Mesenchymal stem cell (in vitro differentiated cells and primary cell): Measurements from ENCODE around the gene GGTLC2.
"Not testable (repeated sequence)": the region's sequence is repeated elsewhere in the genome, so short reads cannot be mapped to it uniquely, and the experiment has no call there.

Experiments used
- DNase-seq: peaks from one replicate; pipeline ENCODE4 v3.0.0-alpha.2; 2013
- H2AFZ ChIP-seq: one replicate; pipeline ENCODE4 v1.6.1; 2013; ENCODE audit warnings: low read depth, mild to moderate bottlenecking, control low read depth, inconsistent platforms, low read length, moderate library complexity
- H2AK5ac ChIP-seq: 2 replicates; pipeline ENCODE4 v1.6.1; 2013; ENCODE audit warnings: low read length, moderate library complexity, mild to moderate bottlenecking, inconsistent platforms; ENCODE audit not compliant: severe bottlenecking
- H2BK120ac ChIP-seq: one replicate; pipeline ENCODE4 v1.6.1; 2013; ENCODE audit warnings: low read depth, mild to moderate bottlenecking, inconsistent platforms, low read length, moderate library complexity
- H2BK12ac ChIP-seq, 2 experiments: one replicate each; pipeline ENCODE4 v1.6.1; 2013; ENCODE audit warnings: inconsistent platforms in 2 of 2, low read length in 2 of 2, mild to moderate bottlenecking in 2 of 2, moderate library complexity in 2 of 2, control low read depth in 1 of 2
- H2BK15ac ChIP-seq: one replicate; pipeline ENCODE4 v1.6.1; 2013; ENCODE audit warnings: mild to moderate bottlenecking, low read depth, inconsistent platforms; ENCODE audit not compliant: poor library complexity, severe bottlenecking
- H2BK5ac ChIP-seq: 2 replicates; pipeline ENCODE4 v1.6.1; 2013; ENCODE audit warnings: low read depth, mild to moderate bottlenecking, low read length, control low read depth, inconsistent platforms; ENCODE audit not compliant: poor library complexity, severe bottlenecking
- H3K14ac ChIP-seq, 2 experiments: one replicate each; pipeline ENCODE4 v1.6.1; 2013; ENCODE audit warnings: inconsistent platforms in 2 of 2, low read length in 2 of 2, control low read depth in 1 of 2, mild to moderate bottlenecking in 1 of 2, moderate library complexity in 1 of 2
- H3K18ac ChIP-seq, 2 experiments: one replicate each; pipeline ENCODE4 v1.6.1; 2013; ENCODE audit warnings: inconsistent platforms in 2 of 2, low read length in 2 of 2, control low read depth in 1 of 2, low read depth in 1 of 2, mild to moderate bottlenecking in 1 of 2
- H3K23ac ChIP-seq, 2 experiments: one replicate each; pipeline ENCODE4 v1.6.1; 2013; ENCODE audit warnings: inconsistent platforms in 2 of 2, low read length in 2 of 2, mild to moderate bottlenecking in 2 of 2, moderate library complexity in 2 of 2, control low read depth in 1 of 2
- H3K27ac ChIP-seq: 2 replicates; pipeline ENCODE4 v1.5.1; 2013; ENCODE audit warnings: mild to moderate bottlenecking, moderate library complexity, low read length, control low read depth, inconsistent platforms; ENCODE audit not compliant: poor library complexity, severe bottlenecking
- H3K27me3 ChIP-seq, 2 experiments: 2 replicates each; pipeline versions ENCODE4 v1.6.1 to v1.7.0; 2013; ENCODE audit warnings: low read length in 2 of 2, mild to moderate bottlenecking in 2 of 2, moderate library complexity in 2 of 2, control low read depth in 1 of 2, inconsistent platforms in 1 of 2; ENCODE audit not compliant: control insufficient read depth in 1 of 2, insufficient read depth in 1 of 2
- H3K36me3 ChIP-seq, 2 experiments: 2 replicates each; pipeline versions ENCODE4 v1.6.1 to v1.7.0; 2013; ENCODE audit warnings: low read length in 2 of 2, control low read depth in 1 of 2, inconsistent platforms in 1 of 2, low read depth in 1 of 2, mild to moderate bottlenecking in 1 of 2; ENCODE audit not compliant: insufficient read depth in 2 of 2, control insufficient read depth in 1 of 2
- H3K4ac ChIP-seq, 2 experiments: one replicate each; pipeline ENCODE4 v1.6.1; 2013; ENCODE audit warnings: inconsistent platforms in 2 of 2, low read length in 2 of 2, mild to moderate bottlenecking in 2 of 2, moderate library complexity in 2 of 2, control low read depth in 1 of 2, low read depth in 1 of 2
- H3K4me1 ChIP-seq: 2 replicates; pipeline ENCODE4 v1.6.1; 2013; ENCODE audit warnings: low read depth, low read length, control low read depth; ENCODE audit not compliant: control insufficient read depth, insufficient read depth
- H3K4me2 ChIP-seq: 2 replicates; pipeline ENCODE4 v1.6.1; 2013; ENCODE audit warnings: low read length, mild to moderate bottlenecking, inconsistent platforms; ENCODE audit not compliant: poor library complexity, severe bottlenecking
- H3K4me3 ChIP-seq, 2 experiments: 2 replicates each; pipeline versions ENCODE4 v1.5.1 to v1.7.0; 2013; ENCODE audit warnings: low read length in 2 of 2, mild to moderate bottlenecking in 2 of 2, control low read depth in 1 of 2, low read depth in 1 of 2; ENCODE audit not compliant: insufficient read depth in 1 of 2
- H3K79me1 ChIP-seq: replicated peaks from 2 replicates; pipeline ENCODE4 v1.6.1; 2013; ENCODE audit warnings: mild to moderate bottlenecking, control low read depth, low read length, inconsistent platforms; ENCODE audit not compliant: poor library complexity, severe bottlenecking
- H3K9ac ChIP-seq: 2 replicates; pipeline ENCODE4 v1.7.0; 2013; ENCODE audit warnings: mild to moderate bottlenecking, low read length, moderate library complexity
- H3K9me3 ChIP-seq: 2 replicates; pipeline ENCODE4 v1.7.0; 2013; ENCODE audit warnings: mild to moderate bottlenecking, low read length; ENCODE audit not compliant: control insufficient read depth
- H4K8ac ChIP-seq: one replicate; pipeline ENCODE4 v1.6.1; 2013; ENCODE audit warnings: inconsistent platforms, mild to moderate bottlenecking, low read length, moderate library complexity
- H4K91ac ChIP-seq: one replicate; pipeline ENCODE4 v1.6.1; 2013; ENCODE audit warnings: mild to moderate bottlenecking, low read length, inconsistent platforms
- WGBS: methylation state at CpG from one replicate; pipeline ENCODE4 v1.1.7; 2013; ENCODE audit warnings: mixed read lengths; 5-methylcytosine and 5-hydroxymethylcytosine counted together

GGTLC2 gene

DNA sequence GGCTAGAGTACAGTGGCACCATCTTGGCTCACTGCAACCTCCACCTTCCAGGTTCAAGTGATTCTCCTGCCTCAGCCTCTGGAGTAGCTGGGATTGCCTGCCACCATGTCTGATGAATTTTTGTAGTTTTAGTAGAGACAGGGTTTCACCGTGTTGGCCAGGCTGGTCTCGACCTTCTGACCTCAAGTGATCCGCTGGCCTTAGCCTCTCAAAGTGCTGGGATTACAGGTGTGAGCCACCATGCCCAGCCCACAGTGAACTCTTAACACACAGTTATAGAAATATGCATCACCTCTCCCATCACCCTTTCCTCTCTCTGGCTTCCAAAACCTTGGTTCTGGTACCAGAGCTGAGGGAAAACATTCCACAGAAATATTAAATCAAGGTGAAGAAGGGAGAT lies 36.4 kb upstream of the GGTLC2 start:
- peaks cover 0 to 42% of the 10 kb centered on the region in 2 experiments for H3K27me3 ChIP-seq

DNA sequence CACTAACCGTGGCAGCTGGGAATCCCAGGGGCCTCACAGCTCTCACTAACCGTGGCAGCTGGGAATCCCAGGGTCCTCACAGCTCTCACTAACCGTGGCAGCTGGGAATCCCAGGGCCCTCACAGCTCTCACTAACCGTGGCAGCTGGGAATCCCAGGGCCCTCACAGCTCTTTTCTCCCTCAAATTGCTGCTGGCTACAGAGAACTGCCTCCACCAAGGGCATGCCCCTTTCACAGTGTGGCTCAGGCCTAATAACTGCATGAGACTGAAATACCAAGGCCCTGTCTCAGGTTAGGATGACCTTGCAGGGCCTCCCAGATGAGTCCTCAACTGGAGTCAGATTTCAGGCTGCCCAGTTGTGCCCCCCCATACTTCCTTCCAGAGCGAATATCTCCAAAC lies 35.1 kb upstream of the GGTLC2 start:
- DNase-seq = no peak
- H4K91ac ChIP-seq = no peak overlapping the region
- no peak overlapping the region for H2AK5ac ChIP-seq
- H3K4me3 ChIP-seq = no peak overlapping the region
- WGBS = 77% methylated on average over 5 of the region's 5 CpGs
- no peak overlapping the region for H2AFZ ChIP-seq
- no peaks in the 10 kb centered on the region for H3K4me1 ChIP-seq
- H2BK12ac ChIP-seq = no peak overlapping the region
- no peaks in the 10 kb centered on the region for H3K79me1 ChIP-seq
- no peak overlapping the region for H3K4me2 ChIP-seq
- H2BK5ac ChIP-seq = no peak overlapping the region
- H3K18ac ChIP-seq = no peak overlapping the region
- no peak overlapping the region for H3K4ac ChIP-seq
- no peak overlapping the region for H3K9ac ChIP-seq
- no peak overlapping the region for H3K23ac ChIP-seq
- H3K27ac ChIP-seq = no peak overlapping the region
- peaks cover 0 to 40% of the 10 kb centered on the region in 2 experiments for H3K27me3 ChIP-seq
- H3K14ac ChIP-seq = no peak overlapping the region
- H2BK15ac ChIP-seq = no peak overlapping the region
- H4K8ac ChIP-seq = no peak overlapping the region
- no peaks in the 10 kb centered on the region for H3K36me3 ChIP-seq
- peaks cover 3% of the 10 kb centered on the region for H3K9me3 ChIP-seq
- no peak overlapping the region for H2BK120ac ChIP-seq

More for the DNA sequence above, 36.4 kb upstream of the GGTLC2 start:
- H3K36me3 ChIP-seq, H3K27ac ChIP-seq, H4K91ac ChIP-seq, H2BK120ac ChIP-seq, H4K8ac ChIP-seq, H3K23ac ChIP-seq, H3K4me1 ChIP-seq, DNase-seq, H3K14ac ChIP-seq, H3K4me2 ChIP-seq, H2BK12ac ChIP-seq, H2AK5ac ChIP-seq, H3K4ac ChIP-seq, H3K79me1 ChIP-seq, H3K4me3 ChIP-seq, H2BK15ac ChIP-seq, H3K18ac ChIP-seq, H3K9ac ChIP-seq, H2BK5ac ChIP-seq, H2AFZ ChIP-seq, H3K9me3 ChIP-seq: not testable (repeated sequence)
- 67% methylated on average over 3 of the region's 3 CpGs for WGBS

DNA sequence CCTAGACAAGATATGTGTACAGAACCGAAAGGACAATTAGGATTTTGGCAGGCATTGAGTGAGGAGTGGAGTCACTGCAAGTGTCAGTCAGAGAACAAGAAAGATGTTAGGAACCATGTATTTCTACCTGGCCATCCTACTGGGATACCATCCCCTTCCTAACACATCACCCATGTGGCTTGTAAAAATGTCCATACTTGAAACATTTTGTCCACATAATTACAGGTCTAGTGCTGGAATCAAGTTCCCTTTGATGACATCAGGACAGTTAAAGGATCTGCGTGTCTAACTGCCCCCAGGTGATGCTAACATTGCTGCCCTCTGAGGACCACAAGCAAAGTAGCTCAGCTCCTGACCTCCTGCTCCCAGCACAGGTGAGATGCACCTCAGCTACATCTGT lies 31.9 kb upstream of the GGTLC2 start:
- no peak overlapping the region for H3K27ac ChIP-seq
- no peak overlapping the region for H2BK12ac ChIP-seq
- no peak overlapping the region for H3K18ac ChIP-seq
- peaks cover 0 to 62% of the 10 kb centered on the region in 2 experiments for H3K27me3 ChIP-seq
- no peak overlapping the region for H2BK120ac ChIP-seq
- H3K79me1 ChIP-seq = no peaks in the 10 kb centered on the region
- no peak overlapping the region for H3K9ac ChIP-seq
- no peak overlapping the region for H4K91ac ChIP-seq
- no peak overlapping the region for H3K4me3 ChIP-seq
- H3K9me3 ChIP-seq = peaks cover 6% of the 10 kb centered on the region
- H2AFZ ChIP-seq = no peak overlapping the region
- H3K4ac ChIP-seq = no peak overlapping the region
- no peak overlapping the region for H2BK15ac ChIP-seq
- no peaks in the 10 kb centered on the region for H3K36me3 ChIP-seq
- H3K4me2 ChIP-seq = no peak overlapping the region
- H2BK5ac ChIP-seq = no peak overlapping the region
- H3K23ac ChIP-seq = no peak overlapping the region
- H3K4me1 ChIP-seq = no peaks in the 10 kb centered on the region
- DNase-seq = no peak
- no peak overlapping the region for H2AK5ac ChIP-seq
- 34% methylated on average over 2 of the region's 2 CpGs for WGBS
- H3K14ac ChIP-seq = no peak overlapping the region
- H4K8ac ChIP-seq = no peak overlapping the region

DNA sequence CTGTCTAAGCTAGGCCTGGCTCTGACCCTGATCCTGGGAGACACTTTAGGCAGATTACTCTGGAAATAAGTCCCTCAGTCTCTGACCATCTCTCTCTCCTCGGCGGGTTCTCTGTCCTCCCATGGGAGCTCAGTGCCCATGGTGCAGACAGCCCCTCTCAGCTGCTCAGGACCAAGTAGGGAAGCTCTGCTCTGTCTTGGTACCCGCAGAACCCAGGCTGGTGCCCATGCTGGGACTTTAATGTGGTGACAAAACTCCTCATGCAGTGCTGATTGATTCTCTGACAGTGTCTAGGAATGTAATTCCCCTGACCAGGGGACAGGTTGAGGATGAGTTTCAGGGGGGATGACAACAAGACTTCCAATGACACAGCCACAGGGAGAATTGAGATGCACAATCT lies 30.3 kb upstream of the GGTLC2 start:
- Histone ChIP-seq H3K36me3 (no peaks in the 10 kb centered on the region), H2BK15ac (no peak overlapping the region), H3K79me1 (no peaks in the 10 kb centered on the region), H3K23ac (no peak overlapping the region), H3K27me3 (peaks cover 0 to 74% of the 10 kb centered on the region in 2 experiments), H3K4me1 (no peaks in the 10 kb centered on the region), H4K8ac (no peak overlapping the region), H3K27ac (no peak overlapping the region), H2AK5ac (no peak overlapping the region), H3K4me3 (no peak overlapping the region), H4K91ac (no peak overlapping the region), H3K9me3 (peaks cover 5% of the 10 kb centered on the region), H3K18ac (no peak overlapping the region), H3K14ac (no peak overlapping the region), H3K9ac (no peak overlapping the region), H3K4me2 (no peak overlapping the region), H2AFZ (no peak overlapping the region), H2BK120ac (no peak overlapping the region), H3K4ac (no peak overlapping the region), H2BK12ac (no peak overlapping the region), H2BK5ac (no peak overlapping the region)
- no peak for DNase-seq
- 50% methylated on average over 3 of the region's 3 CpGs for WGBS
